ENCODE measurements around the gene HERC5. TPM values are rescaled to one million over a fixed set of nuclear protein-coding genes. Genes with fewer than 3 reads are reported as not detected.
"Not testable (repeated sequence)": the region's sequence is repeated elsewhere in the genome, so short reads cannot be mapped to it uniquely, and the experiment has no call there.

Gene HERC5
- 15.4 and 20.6 TPM in 2 replicates for total RNA-seq (2014; rRNA removed; shearing (Covaris generic); ENCODE audit: low replicate concordance)

DNA sequence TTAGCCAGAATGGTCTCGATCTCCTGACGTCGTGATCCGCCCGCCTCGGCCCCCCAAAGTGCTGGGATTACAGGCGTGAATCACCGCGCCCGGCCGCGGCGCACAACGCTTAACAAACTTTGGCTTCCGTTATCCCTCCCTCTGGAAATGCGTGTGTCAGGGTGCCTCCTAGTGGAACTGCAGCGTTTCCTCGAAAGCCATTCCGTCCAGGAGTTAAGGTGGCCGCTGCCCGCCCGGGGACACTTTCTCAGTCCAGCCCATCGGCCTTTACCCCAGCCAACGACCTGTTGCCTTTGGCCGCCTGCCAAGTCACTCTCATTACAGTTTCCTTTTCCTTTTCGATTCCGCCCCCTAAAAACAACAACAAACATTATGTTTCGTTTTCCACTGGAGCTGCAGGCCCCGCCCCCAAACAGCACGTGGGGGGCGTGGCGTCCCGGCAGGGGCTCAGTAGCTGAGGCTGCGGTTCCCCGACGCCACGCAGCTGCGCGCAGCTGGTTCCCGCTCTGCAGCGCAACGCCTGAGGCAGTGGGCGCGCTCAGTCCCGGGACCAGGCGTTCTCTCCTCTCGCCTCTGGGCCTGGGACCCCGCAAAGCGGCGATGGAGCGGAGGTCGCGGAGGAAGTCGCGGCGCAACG lies at the start of gene HERC5:
Gene HERC5, plus strand, starts transcription at position 450 of the 637 bp plus-strand sequence. Its CDS starts 151 bp downstream, at position 601.
- in situ Hi-C loops (cut with HindIII; ENCODE audit: low pct_unique_long_range_greater_than_20kb, low sequenced_read_pairs), result no loop called here
- peak; percentile 98 for DNase-seq (ENCODE audit: low read depth)

DNA sequence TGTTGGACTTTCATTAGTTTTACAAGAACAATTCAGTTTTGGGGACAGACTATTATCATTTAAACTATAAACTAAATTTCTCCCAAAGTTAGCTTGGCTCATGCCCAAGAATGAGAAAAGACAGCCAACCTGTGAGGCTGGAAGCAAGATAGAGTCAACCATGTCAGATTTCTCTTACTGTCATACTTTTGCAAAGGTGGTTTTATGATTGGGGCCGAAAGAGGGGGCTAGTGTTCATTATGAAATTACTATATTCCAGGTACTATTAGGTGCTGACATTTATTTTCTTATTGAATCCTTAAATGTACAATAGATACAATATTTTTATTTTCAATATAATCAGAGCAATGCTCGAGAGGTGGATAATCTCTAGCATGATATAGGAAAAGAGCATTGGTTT lies 47.7 kb upstream of the HERC5 start:
- no peak for DNase-seq (ENCODE audit: low read depth)
- in situ Hi-C loops (cut with HindIII; ENCODE audit: low pct_unique_long_range_greater_than_20kb, low sequenced_read_pairs), result no loop called here

DNA sequence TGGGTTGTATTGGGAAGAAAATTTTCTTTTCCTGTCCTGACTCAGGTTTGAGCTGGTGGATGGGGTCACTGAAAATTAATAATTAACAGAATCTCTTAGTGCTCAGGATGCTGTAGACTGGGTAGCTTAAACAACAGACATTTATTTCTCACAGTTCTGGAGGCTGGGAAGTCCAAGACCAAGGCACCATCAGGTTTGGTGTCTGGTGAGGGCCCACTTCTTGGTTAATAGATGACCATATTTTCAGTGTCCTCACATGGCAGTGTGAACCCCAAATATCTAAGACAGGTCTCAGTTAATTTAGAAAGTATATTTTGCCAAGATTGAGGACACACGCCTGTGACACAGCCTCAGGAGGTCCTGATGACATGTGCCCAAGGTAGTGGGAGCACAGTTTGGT lies 47.1 kb upstream of the HERC5 start:
- in situ Hi-C loops (cut with HindIII; ENCODE audit: low pct_unique_long_range_greater_than_20kb, low sequenced_read_pairs), result no loop called here
- DNase-seq (ENCODE audit: low read depth), result no peak

DNA sequence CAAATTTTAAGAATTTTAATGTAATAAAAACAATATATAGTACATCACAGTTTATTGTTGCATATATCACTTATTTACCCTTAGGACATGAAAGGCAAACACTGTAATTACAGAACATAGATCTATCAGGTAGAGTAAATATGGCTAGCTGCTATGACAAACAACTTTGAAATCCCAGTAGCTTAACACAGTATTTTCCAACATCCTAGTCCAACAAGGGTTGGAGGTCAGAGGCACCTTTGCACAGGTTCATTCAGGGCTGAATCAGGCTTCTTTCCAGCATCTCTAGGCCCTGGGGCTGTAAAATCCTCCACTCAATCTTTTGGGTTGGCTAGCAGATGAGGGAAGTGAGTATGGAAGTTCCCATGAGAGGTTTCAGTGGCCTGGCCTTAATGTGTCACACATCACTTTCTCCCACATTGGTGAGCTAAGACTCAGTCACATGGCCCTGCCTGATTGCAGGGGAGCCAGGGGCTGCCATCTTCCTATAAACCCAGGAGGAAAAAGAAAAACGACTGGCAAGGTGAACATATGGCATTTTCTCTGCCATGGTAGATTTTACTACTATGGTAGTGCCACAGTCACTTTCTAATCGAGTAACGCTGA lies 45.3 kb upstream of the HERC5 start:
- no peak for DNase-seq (ENCODE audit: low read depth)
- in situ Hi-C loops (cut with HindIII; ENCODE audit: low pct_unique_long_range_greater_than_20kb, low sequenced_read_pairs), result no loop called here

DNA sequence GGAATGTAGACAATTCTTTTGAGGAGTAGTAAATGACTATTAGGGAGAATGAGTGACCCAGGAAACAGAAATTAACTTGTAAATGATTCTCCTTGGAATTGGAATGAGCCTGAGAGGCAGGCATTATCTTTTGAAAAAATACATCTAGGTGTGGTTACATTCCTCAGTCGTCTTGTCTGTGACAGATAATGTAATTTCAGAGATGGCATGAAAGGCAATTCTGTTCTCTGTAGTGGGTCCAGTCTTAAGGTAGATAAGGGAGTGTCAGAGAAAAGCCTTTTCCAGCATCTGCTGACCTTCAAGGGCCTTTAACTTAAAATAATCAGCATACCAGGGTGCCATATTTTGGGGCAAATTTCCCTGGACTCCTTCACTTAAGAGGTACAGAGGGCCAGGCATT lies 43.1 kb upstream of the HERC5 start:
- DNase-seq (ENCODE audit: low read depth), result no peak
- in situ Hi-C loops (cut with HindIII; ENCODE audit: low pct_unique_long_range_greater_than_20kb, low sequenced_read_pairs), result no loop called here

DNA sequence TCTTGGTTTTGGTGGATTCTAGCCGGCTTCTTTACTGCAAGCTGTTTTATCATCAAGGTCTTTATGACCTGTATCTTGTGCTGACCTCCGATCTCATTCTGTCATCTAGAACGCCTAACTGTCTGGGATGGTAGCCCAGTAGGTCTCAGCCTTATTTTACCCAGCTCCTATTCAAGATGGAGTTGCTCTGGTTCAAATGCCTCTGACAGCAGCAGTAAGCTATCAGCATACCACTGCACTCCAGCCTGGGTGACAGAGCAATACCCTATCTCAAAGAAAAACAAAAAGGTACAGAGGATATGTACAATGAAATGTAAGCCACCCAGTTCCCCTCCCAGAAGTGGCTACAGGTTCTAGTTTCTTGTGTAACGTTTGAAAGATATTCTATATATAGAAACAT lies 42.2 kb upstream of the HERC5 start:
- in situ Hi-C loops (cut with HindIII; ENCODE audit: low pct_unique_long_range_greater_than_20kb, low sequenced_read_pairs), result no loop called here
- DNase-seq (ENCODE audit: low read depth), result no peak

DNA sequence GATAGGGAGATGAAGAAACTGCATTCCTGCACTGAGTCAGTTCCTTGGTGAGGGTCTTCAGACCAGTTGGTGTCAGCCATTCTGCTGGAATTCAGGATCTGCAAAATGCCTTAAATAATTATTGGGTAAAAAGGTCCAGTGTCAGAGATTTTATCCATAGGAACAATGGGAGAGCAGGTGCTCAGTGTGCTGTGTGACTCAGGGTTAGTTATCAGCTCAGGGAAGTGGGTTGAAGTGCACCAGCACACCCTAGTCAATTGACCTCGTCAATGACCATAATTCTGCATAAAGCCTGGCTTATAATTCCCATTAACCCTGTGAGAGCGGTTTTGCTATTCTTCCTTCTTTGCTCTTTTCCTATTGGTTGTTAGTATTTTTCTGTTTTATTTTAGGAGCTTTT lies 40.9 kb upstream of the HERC5 start:
- in situ Hi-C loops (cut with HindIII; ENCODE audit: low pct_unique_long_range_greater_than_20kb, low sequenced_read_pairs), result no loop called here
- no peak for DNase-seq (ENCODE audit: low read depth)

DNA sequence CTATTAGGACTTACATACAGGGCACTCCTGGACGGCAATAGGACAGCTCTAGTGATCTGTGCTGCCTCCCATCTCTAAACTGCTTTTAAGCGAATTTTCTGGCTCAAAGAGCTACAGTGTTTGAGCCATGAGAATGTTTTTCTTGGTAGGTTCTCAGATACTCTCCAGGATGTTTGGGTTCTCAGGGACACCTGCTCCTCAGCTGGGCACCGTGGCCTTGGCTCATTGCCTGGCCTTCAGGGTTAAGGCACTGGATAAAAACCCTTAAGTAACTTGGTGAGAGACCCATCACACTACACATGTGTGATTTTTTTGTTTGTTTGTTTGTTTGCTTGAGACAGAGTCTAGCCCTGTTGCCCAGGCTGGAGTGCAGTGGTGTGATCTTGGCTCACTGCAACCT lies 38.5 kb upstream of the HERC5 start:
- in situ Hi-C loops (cut with HindIII; ENCODE audit: low pct_unique_long_range_greater_than_20kb, low sequenced_read_pairs), result no loop called here
- no peak for DNase-seq (ENCODE audit: low read depth)

DNA sequence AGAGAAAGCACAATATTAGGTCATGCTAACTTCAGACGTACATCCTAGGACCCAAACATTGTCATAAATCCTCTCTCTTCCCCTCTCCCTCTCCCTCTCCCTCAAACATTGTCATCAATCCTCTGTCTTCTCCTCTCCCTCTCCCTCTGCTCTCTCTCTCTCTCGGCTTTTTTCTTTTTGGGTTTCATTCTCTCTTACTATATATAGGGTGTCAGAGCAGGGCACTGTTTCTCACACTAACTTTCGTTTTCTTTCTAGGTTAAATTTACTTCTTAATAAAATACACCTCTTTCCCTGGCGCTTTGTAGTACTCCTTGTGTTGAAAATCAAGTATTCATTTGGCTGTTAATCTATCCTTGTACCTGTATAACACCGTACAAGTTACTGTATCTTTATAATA lies 37.0 kb upstream of the HERC5 start:
- DNase-seq (ENCODE audit: low read depth), result no peak
- in situ Hi-C loops (cut with HindIII; ENCODE audit: low pct_unique_long_range_greater_than_20kb, low sequenced_read_pairs), result no loop called here

DNA sequence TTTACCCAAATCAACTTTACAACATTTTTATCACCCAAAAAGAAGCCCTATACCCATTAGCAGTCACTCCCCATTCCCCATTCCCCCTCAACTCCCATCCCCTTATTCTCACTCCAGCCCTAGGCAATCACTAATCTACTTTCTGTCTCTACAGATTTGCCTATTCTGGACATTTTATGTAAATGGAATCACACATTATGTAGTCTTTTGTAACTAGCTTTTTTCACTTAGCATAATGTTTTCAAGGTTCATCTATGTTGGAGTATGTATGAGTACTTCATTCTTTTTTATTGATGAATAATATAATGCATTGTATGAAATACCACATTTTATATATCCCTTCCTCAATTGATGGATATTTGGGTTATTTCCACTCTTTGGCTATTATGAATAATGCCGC lies 36.1 kb upstream of the HERC5 start:
- in situ Hi-C loops (cut with HindIII; ENCODE audit: low pct_unique_long_range_greater_than_20kb, low sequenced_read_pairs), result no loop called here
- DNase-seq (ENCODE audit: low read depth), result no peak

DNA sequence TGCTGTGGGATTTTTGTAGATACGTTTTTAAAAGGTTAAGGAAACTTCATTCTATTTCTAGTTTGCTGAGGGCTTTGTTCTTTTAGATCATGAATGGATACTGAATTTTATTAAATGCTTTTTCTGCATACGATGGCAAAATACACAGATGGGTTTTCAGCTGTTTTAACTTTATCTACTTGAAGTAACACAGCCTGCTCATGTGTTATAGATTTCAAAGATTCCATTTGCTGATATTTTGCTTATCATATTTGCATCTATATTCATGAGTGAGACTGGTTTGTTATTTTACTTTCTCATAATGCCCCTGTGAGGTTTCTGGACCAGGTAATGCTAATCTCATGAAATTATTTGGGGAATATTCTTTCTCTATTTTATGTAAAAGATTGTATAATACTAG lies 34.5 kb upstream of the HERC5 start:
- no peak for DNase-seq (ENCODE audit: low read depth)
- in situ Hi-C loops (cut with HindIII; ENCODE audit: low pct_unique_long_range_greater_than_20kb, low sequenced_read_pairs), result no loop called here

DNA sequence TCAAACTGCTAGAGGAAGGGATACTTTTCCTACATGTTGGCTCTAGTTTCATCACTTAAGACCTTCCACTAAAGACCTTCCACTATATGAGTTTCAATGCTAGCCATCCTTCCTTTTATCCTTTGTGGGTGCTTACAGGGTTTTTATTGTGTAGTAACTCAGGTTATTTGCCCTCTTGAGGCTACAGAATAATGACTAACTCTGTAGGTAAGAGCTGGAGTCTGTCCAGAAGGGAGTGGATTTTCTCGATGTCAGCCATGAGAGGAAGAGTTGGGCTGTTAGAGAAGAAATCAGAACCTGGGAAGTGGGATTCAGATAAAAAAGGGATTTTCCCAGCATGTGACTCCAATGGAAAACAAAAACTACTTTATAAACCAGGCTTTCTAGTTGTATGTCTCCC lies 27.5 kb upstream of the HERC5 start:
- in situ Hi-C loops (cut with HindIII; ENCODE audit: low pct_unique_long_range_greater_than_20kb, low sequenced_read_pairs), result no loop called here
- no peak for DNase-seq (ENCODE audit: low read depth)

DNA sequence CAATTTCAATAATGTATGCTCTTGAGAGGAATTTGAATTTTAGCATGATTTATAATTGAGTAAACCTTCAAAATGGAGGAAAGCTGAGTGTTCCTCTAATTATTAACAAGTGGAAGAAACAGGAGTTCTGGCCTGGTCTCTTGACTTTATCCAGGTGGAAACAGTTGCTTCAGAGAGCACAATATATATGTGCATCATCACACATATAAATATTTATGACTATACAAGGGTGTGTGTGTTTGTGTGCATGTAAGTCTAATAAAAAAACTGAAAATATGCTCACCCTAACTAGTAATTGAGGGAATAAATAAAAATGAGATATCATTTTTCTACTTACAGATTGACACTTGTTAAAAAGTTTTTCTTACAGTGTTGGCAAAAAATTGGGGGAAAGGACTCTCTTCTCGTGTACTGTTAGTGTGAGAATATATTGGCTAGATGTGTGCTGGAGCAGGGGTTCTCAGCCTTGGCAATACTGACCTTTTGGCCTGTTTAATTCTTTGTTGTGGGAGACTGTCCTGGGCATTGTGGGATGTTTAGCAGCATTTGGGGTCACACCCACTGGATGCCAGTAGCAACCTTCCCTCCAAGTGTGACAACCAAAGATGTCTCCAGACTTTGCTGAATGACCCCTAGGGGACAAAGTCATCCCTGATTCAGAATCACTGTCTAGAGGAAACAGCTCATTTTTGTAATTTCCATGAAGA lies 20.8 kb upstream of the HERC5 start:
- in situ Hi-C loops (cut with HindIII; ENCODE audit: low pct_unique_long_range_greater_than_20kb, low sequenced_read_pairs), result no loop called here
- no peak for DNase-seq (ENCODE audit: low read depth)

DNA sequence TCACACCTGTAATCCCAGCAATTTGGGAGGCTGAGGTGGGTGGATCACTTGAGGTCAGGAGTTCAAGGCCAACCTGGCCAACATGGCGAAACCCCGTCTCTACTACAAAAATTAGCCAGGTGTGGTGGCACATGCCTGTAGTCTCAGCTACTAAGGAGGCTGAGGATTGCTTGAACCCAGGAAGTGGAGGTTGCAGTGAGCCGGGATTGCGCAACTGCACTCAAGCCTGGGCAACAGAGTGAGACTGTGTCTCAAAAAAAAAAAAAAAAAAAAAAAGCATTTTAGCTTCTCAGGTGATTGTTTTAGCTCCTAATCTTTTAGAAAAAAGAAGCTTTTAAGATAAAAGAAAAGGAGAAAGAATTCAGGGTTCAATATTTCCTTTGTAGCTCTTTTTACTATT lies 19.0 kb upstream of the HERC5 start:
- in situ Hi-C loops (cut with HindIII; ENCODE audit: low pct_unique_long_range_greater_than_20kb, low sequenced_read_pairs); DNase-seq (ENCODE audit: low read depth): not testable (repeated sequence)

DNA sequence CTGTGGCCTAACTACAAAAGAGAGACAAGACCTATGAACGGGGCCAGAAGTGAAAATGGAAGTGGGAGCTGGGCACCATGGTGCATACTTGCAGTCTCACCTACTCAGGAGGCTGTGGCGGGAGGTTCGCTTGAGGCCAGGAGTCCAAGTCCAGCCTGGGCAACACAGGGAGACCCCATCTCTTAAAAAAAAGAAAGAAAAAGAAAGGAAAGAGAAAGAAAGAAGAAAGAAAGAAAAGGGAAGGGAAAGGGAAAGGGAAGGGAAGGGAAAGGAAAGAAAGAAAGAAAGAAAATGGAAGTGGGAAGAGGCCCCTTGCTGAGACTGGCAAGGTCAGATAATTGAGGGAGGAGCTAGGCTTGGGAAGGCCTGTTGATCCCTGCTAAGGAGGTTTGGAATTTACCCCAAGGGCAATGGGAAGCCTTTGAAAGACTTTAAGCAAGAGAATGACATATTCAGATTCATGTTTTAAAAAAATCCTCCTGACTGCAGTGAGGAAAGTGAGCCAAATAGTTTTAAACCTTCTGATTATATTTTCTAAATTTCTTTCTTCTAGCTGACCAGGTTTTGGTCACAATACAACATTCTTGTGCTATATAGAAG lies 17.7 kb upstream of the HERC5 start:
- in situ Hi-C loops (cut with HindIII; ENCODE audit: low pct_unique_long_range_greater_than_20kb, low sequenced_read_pairs), result no loop called here
- DNase-seq (ENCODE audit: low read depth), result no peak

DNA sequence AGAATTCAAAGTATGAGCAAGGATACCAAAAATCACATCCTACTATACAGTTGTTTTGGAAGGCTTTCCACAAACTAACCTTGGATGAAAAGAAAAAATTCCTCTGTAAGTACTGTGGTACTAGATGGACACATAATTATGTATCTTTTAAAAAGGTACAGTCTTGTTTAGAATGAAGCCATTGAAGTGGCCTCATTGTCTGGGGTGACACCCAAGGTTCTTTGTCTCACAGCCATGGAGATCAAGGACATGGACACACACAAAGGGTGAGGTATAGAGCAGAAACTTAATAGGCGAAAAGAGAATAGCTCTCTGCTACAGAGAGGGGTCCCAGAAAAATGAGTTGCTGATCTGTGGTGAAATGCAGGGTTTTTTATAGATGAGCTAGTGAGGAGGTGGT lies 16.8 kb upstream of the HERC5 start:
- in situ Hi-C loops (cut with HindIII; ENCODE audit: low pct_unique_long_range_greater_than_20kb, low sequenced_read_pairs), result no loop called here
- no peak for DNase-seq (ENCODE audit: low read depth)

DNA sequence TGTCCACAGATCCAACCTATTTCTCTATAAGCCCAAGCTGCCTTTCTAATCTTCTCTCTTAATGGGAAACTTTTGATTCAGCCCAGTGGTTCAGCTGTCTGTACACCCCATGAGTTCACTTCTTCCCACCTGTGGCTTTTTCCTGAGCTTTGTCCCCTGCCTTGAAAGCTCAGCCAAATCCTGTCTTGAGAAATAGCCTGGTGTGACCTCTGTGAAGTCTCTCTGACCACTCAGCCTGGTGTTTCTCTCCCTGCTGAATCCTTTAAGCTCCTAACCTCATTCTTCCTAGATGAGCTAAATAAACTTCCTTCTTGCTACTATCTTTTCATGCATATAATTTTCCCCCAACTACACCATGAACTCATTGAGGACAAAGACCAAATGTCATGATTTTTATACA lies 15.2 kb upstream of the HERC5 start:
- DNase-seq (ENCODE audit: low read depth), result no peak
- in situ Hi-C loops (cut with HindIII; ENCODE audit: low pct_unique_long_range_greater_than_20kb, low sequenced_read_pairs), result no loop called here

DNA sequence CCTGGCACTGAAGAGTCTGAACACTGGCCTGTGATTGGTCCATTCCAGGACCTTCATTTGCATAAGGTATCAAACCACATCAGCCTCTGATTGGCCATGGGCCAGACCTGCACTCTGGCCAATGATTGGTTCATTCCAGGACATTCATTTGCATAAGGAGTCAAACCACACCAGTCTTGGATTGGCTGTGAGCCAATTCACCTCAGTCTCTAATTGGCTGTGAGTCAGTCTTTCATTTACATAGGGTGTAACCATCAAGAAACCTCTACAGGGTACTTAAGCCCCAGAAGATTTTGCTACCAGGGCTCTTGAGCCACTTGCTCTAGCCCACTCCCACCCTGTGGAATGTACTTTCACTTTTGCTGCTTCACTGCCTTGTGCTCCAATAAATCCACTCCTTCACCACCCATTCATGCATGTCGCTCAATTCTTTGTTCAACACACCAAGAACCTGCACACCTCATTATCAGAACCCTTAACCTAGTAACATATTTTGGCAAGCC lies 14.2 kb upstream of the HERC5 start:
- peak; percentile 82 for DNase-seq (ENCODE audit: low read depth)
- in situ Hi-C loops (cut with HindIII; ENCODE audit: low pct_unique_long_range_greater_than_20kb, low sequenced_read_pairs), result no loop called here

DNA sequence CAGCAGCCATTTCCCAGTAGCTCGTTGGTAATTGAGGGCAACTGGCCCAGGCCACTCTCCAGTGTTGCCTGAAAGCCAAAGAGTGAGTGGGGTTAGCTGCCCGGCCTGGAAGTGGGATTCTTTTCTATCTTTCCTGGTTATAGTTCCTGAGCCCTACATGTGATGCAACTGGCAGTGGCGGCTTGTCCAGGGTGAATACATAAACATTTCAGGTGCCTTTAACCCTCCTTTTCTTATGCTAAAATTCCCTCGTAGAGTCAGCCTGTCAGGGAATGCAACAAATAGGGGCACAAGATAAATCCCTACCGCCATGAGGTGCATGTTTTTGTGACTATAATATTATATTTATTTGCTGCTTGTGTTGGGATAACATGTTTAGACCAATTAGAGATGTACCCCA lies 13.4 kb upstream of the HERC5 start:
- in situ Hi-C loops (cut with HindIII; ENCODE audit: low pct_unique_long_range_greater_than_20kb, low sequenced_read_pairs), result no loop called here
- DNase-seq (ENCODE audit: low read depth), result no peak

Measured in Caki2 (cell line).